ENCODE results near the gene SLC38A7.

Gene SLC38A7

GRCh38 chr16:58695368-58695767 lies 10.8 kb upstream of the SLC38A7 start:
- TF ChIP-seq POLR2AphosphoS5 (IDR thresholded peaks at IDR 0.05; ENCODE audit: low read depth, low read length) (no peak), SIN3A (IDR thresholded peaks at IDR 0.05; ENCODE audit: borderline replicate concordance, insufficient read depth, low read length) (no peak), TAF1 (IDR thresholded peaks at IDR 0.05; ENCODE audit: borderline replicate concordance, insufficient read depth, low read length) (no peak), REST (IDR thresholded peaks at IDR 0.05; ENCODE audit: insufficient read depth in 1 of 2, low read depth in 2 of 2, low read length in 2 of 2) (no peak), FOXP2 (optimal IDR thresholded peaks at IDR 0.05; ENCODE audit: borderline replicate concordance, extremely low read depth, extremely low read length, insufficient read depth) (no peak)

GRCh38 chr16:58692450-58692849 lies 7.9 kb upstream of the SLC38A7 start:
- TF ChIP-seq POLR2AphosphoS5 (IDR thresholded peaks at IDR 0.05; ENCODE audit: low read depth, low read length) (no peak), FOXP2 (optimal IDR thresholded peaks at IDR 0.05; ENCODE audit: borderline replicate concordance, extremely low read depth, extremely low read length, insufficient read depth) (no peak), REST (IDR thresholded peaks at IDR 0.05; ENCODE audit: insufficient read depth in 1 of 2, low read depth in 2 of 2, low read length in 2 of 2) (no peak), SIN3A (IDR thresholded peaks at IDR 0.05; ENCODE audit: borderline replicate concordance, insufficient read depth, low read length) (no peak), TAF1 (IDR thresholded peaks at IDR 0.05; ENCODE audit: borderline replicate concordance, insufficient read depth, low read length) (no peak)

- no peak for TF ChIP-seq SIN3A (IDR thresholded peaks at IDR 0.05; ENCODE audit: borderline replicate concordance, insufficient read depth, low read length)
- TF ChIP-seq REST (IDR thresholded peaks at IDR 0.05; ENCODE audit: insufficient read depth in 1 of 2, low read depth in 2 of 2, low read length in 2 of 2) = no peak
- no peak for TF ChIP-seq POLR2AphosphoS5 (IDR thresholded peaks at IDR 0.05; ENCODE audit: low read depth, low read length)
- no peak for TF ChIP-seq TAF1 (IDR thresholded peaks at IDR 0.05; ENCODE audit: borderline replicate concordance, insufficient read depth, low read length)
- TF ChIP-seq FOXP2 (optimal IDR thresholded peaks at IDR 0.05; ENCODE audit: borderline replicate concordance, extremely low read depth, extremely low read length, insufficient read depth) = no peak
Measured at GRCh38 chr16:58685084-58685449, 497 bp upstream of the SLC38A7 start.

GRCh38 chr16:58684001-58684353 lies 593 bp downstream of the SLC38A7 start:
- no peak for TF ChIP-seq REST (IDR thresholded peaks at IDR 0.05; ENCODE audit: insufficient read depth in 1 of 2, low read depth in 2 of 2, low read length in 2 of 2)

GRCh38 chr16:58679763-58680162 lies 4.8 kb downstream of the SLC38A7 start:
- TF ChIP-seq POLR2AphosphoS5 (IDR thresholded peaks at IDR 0.05; ENCODE audit: low read depth, low read length) = no peak

GRCh38 chr16:58678716-58679115 lies 5.9 kb downstream of the SLC38A7 start:
- TF ChIP-seq REST (IDR thresholded peaks at IDR 0.05; ENCODE audit: insufficient read depth in 1 of 2, low read depth in 2 of 2, low read length in 2 of 2) (no peak), POLR2AphosphoS5 (IDR thresholded peaks at IDR 0.05; ENCODE audit: low read depth, low read length) (no peak), FOXP2 (optimal IDR thresholded peaks at IDR 0.05; ENCODE audit: borderline replicate concordance, extremely low read depth, extremely low read length, insufficient read depth) (no peak), TAF1 (IDR thresholded peaks at IDR 0.05; ENCODE audit: borderline replicate concordance, insufficient read depth, low read length) (no peak), SIN3A (IDR thresholded peaks at IDR 0.05; ENCODE audit: borderline replicate concordance, insufficient read depth, low read length) (no peak)
